HL-60/S4 (cell line): ENCODE data around the gene PRCD.

ENCODE experiments used
- in situ Hi-C: fragments of 300-500 bp; cut with MboI; formaldehyde crosslinking; loops from 2 replicates; pipeline ENCODE4 v1.14.3; 2022; ENCODE audit warnings: low sequenced_read_pairs

The PRCD gene

GRCh38 chr17:76566988-76567431 is 27.2 kb downstream of the PRCD start:
- in situ Hi-C loops = no loop called here

- in situ Hi-C loops = no loop called here
These were observed 28.0 kb downstream of the PRCD start for GRCh38 chr17:76567634-76568432.

- in situ Hi-C loops = no loop called here
These were observed 29.0 kb downstream of the PRCD start for GRCh38 chr17:76568811-76569221.

GRCh38 chr17:76569607-76570279 is 29.9 kb downstream of the PRCD start:
- in situ Hi-C loops = no loop called here

GRCh38 chr17:76570457-76570856 is 30.6 kb downstream of the PRCD start:
- in situ Hi-C loops = no loop called here

GRCh38 chr17:76570877-76571471 is 31.1 kb downstream of the PRCD start:
- in situ Hi-C loops = no loop called here

GRCh38 chr17:76572201-76572910 is 32.5 kb downstream of the PRCD start:
- in situ Hi-C loops = no loop called here

GRCh38 chr17:76573096-76573495 is 33.3 kb downstream of the PRCD start:
- in situ Hi-C loops = no loop called here

GRCh38 chr17:76574166-76574565 is 34.3 kb downstream of the PRCD start:
- in situ Hi-C loops = no loop called here

GRCh38 chr17:76575570-76575969 is 35.7 kb downstream of the PRCD start:
- in situ Hi-C loops = no loop called here

GRCh38 chr17:76576189-76576588 is 36.3 kb downstream of the PRCD start:
- in situ Hi-C loops = no loop called here

GRCh38 chr17:76577876-76578275 is 38.0 kb downstream of the PRCD start:
- in situ Hi-C loops = no loop called here

- in situ Hi-C loops = no loop called here
These were observed 38.5 kb downstream of the PRCD start for GRCh38 chr17:76578376-76578775.

- in situ Hi-C loops = no loop called here
These were observed 39.4 kb downstream of the PRCD start for GRCh38 chr17:76579281-76579680.

GRCh38 chr17:76581515-76581914 is 41.7 kb downstream of the PRCD start:
- in situ Hi-C loops = no loop called here

- in situ Hi-C loops = no loop called here
These were observed 42.8 kb downstream of the PRCD start for GRCh38 chr17:76582660-76583059.

- in situ Hi-C loops = no loop called here
These were observed 44.7 kb downstream of the PRCD start for GRCh38 chr17:76584427-76585032.

- in situ Hi-C loops = no loop called here
These were observed 45.3 kb downstream of the PRCD start for GRCh38 chr17:76585033-76585648.

GRCh38 chr17:76585649-76586593 is 46.1 kb downstream of the PRCD start, which contains the start of gene ST6GALNAC2:
ST6GALNAC2 (minus strand) TSS chr17:76585860; CDS start chr17:76585808, 52 bp downstream.
- in situ Hi-C loops = no loop called here
